Stimulated activated CD4-positive, alpha-beta T cell treated with anti-CD3 and anti-CD28 coated beads, TNF-alpha, amount 100 ng/mL, for 4 hours (primary cell): ENCODE measurements around the gene FREM2.

Experiments used
- DNase-seq, 3 experiments: peaks; one replicate each; pipeline ENCODE4 v3.0.0-alpha.2; 2020; ENCODE audit warnings: low read depth in 3 of 3

Gene FREM2

GRCh38 chr13:38821770-38822551 is 135.1 kb downstream of the FREM2 start:
- no peak for DNase-seq

- DNase-seq, result no peak
These were observed 137.5 kb downstream of the FREM2 start for GRCh38 chr13:38824342-38824741.

- DNase-seq, result no peak
These were observed 139.4 kb downstream of the FREM2 start for GRCh38 chr13:38826182-38826813.

- DNase-seq, result no peak
These were observed 143.7 kb downstream of the FREM2 start for GRCh38 chr13:38830442-38831045.

- DNase-seq, result no peak
These were observed 157.7 kb downstream of the FREM2 start for GRCh38 chr13:38844581-38844980.

- no peak for DNase-seq
These were observed 161.5 kb downstream of the FREM2 start for GRCh38 chr13:38848360-38848759.

GRCh38 chr13:38849315-38849714 is 162.4 kb downstream of the FREM2 start:
- DNase-seq, result no peak

- no peak for DNase-seq
These were observed 164.2 kb downstream of the FREM2 start for GRCh38 chr13:38850868-38851626.

- no peak for DNase-seq
These were observed 167.3 kb downstream of the FREM2 start for GRCh38 chr13:38854226-38854625.

- no peak for DNase-seq
These were observed 169.2 kb downstream of the FREM2 start for GRCh38 chr13:38856065-38856464.

GRCh38 chr13:38862443-38862842 is 175.6 kb downstream of the FREM2 start:
- no peak for DNase-seq

GRCh38 chr13:38863536-38863935 is 176.7 kb downstream of the FREM2 start:
- DNase-seq, result no peak

- no peak for DNase-seq
These were observed 179.8 kb downstream of the FREM2 start for GRCh38 chr13:38866649-38867048.

GRCh38 chr13:38868399-38868798 is 181.5 kb downstream of the FREM2 start:
- DNase-seq, result no peak

GRCh38 chr13:38868870-38869269 is 182.0 kb downstream of the FREM2 start:
- DNase-seq, result no peak

GRCh38 chr13:38871275-38871674 is 184.4 kb downstream of the FREM2 start:
- DNase-seq, result no peak

GRCh38 chr13:38872693-38873092 is 185.8 kb downstream of the FREM2 start:
- peak in 1 of 3 experiments; percentile 2 for DNase-seq

GRCh38 chr13:38875186-38875875 is 188.5 kb downstream of the FREM2 start:
- no peak for DNase-seq

GRCh38 chr13:38879278-38879677 is 192.4 kb downstream of the FREM2 start:
- DNase-seq, result no peak

- no peak for DNase-seq
These were observed 192.9 kb downstream of the FREM2 start for GRCh38 chr13:38879786-38880185.

- no peak for DNase-seq
These were observed 193.5 kb downstream of the FREM2 start for GRCh38 chr13:38880397-38880796.

GRCh38 chr13:38883783-38884182 is 196.9 kb downstream of the FREM2 start:
- DNase-seq, result no peak
